ES-I3 (cell line): ENCODE results near the gene MESD.
"Not testable (repeated sequence)": the region's sequence is repeated elsewhere in the genome, so short reads cannot be mapped to it uniquely, and the experiment has no call there.

Experiments used
- H3K36me3 ChIP-seq: 2 replicates; pipeline ENCODE4 v1.6.1; 2013; ENCODE audit warnings: mild to moderate bottlenecking, low read length, control low read depth, moderate library complexity; ENCODE audit not compliant: insufficient read depth
- H3K4me1 ChIP-seq: 2 replicates; pipeline ENCODE4 v1.6.1; 2013; ENCODE audit warnings: mild to moderate bottlenecking, control low read depth, low read length; ENCODE audit not compliant: insufficient read depth
- H3K9ac ChIP-seq: 2 replicates; pipeline ENCODE4 v1.6.1; 2013; ENCODE audit warnings: low read depth, mild to moderate bottlenecking, low read length, moderate library complexity
- H3K9me3 ChIP-seq: 2 replicates; pipeline ENCODE4 v1.6.1; 2013; ENCODE audit warnings: mild to moderate bottlenecking, low read length, moderate library complexity; ENCODE audit not compliant: control insufficient read depth, insufficient read depth

Gene MESD

DNA sequence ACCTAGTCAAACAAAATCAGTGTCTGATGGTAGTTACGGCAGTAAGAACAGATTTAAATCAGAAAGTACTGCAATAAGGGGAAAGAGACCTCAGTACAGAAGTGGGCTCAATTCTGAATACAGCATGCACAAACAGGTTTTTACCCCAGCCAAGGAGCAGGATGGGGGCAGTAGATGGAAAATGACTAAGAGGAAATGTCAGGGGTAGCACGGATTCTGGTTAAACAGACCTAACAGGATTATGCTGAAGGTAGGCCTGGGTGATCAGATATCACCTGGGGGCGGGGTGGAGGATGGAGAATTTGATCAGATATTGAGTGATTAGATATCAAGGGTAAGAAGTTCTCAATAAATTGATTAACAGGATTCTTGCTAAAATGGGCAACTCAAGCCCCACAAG is 19.0 kb downstream of the MESD start:
- H3K4me1 ChIP-seq: peaks cover 29% of the 10 kb centered on the region
- H3K9ac ChIP-seq: no peak overlapping the region
- no peaks in the 10 kb centered on the region for H3K9me3 ChIP-seq
- H3K36me3 ChIP-seq: peaks cover 3% of the 10 kb centered on the region; the same call in 1 of the 2 replicates

DNA sequence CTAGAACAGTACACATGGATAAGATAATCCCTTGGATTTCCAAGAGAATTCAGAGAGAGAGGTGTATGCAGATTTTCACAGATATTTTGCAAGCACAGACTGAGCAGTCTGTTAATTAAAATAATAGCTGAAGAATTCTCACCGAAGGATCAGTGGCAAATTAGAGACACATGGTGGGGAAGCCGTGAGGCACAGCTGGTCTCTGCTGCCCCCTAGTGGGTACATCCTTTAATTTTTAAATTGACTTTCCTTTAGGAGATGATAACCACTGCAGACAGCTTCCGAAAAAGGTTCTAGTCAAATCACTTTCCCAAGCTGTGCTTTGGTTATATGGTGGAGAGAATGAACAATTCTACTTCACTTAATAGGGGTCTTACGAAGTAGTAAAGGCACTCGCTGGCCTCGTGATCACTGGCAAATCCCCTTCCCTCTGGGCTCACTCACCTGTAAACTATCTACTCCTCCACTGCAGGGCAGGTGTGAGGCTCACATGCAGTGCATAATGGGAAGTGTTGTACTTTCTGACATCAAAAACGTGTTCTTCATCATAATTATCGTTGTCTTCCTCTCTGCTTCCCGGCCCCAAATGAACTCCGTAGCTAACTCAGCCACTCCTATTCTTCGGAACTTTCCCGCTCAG is 19.5 kb downstream of the MESD start:
- peaks cover 3% of the 10 kb centered on the region; the same call in 1 of the 2 replicates for H3K36me3 ChIP-seq
- H3K9me3 ChIP-seq: no peaks in the 10 kb centered on the region
- peaks cover 29% of the 10 kb centered on the region for H3K4me1 ChIP-seq
- no peak overlapping the region for H3K9ac ChIP-seq

DNA sequence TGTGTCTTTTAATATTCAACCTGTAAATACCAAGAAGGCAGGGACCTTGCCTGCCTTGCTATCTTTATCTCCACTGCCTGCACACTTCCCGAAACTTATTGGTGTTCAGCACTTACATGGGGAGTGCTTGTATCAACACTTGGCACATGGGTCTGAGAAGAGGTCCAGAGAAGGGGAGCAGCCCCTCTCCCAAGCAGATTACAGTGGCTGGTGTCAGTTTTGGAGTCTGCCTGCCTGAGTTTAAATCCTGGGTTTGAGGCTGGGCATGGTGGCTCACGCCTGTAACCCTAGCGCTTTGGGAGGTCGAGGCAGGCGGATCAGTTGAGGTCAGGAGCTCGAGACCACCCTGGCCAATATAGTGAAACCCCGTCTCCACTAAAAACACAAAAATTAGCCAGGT is 20.3 kb downstream of the MESD start:
- Histone ChIP-seq H3K9ac (no peak overlapping the region), H3K36me3 (peaks cover 3% of the 10 kb centered on the region; the same call in 1 of the 2 replicates), H3K9me3 (no peaks in the 10 kb centered on the region), H3K4me1 (peaks cover 29% of the 10 kb centered on the region)

DNA sequence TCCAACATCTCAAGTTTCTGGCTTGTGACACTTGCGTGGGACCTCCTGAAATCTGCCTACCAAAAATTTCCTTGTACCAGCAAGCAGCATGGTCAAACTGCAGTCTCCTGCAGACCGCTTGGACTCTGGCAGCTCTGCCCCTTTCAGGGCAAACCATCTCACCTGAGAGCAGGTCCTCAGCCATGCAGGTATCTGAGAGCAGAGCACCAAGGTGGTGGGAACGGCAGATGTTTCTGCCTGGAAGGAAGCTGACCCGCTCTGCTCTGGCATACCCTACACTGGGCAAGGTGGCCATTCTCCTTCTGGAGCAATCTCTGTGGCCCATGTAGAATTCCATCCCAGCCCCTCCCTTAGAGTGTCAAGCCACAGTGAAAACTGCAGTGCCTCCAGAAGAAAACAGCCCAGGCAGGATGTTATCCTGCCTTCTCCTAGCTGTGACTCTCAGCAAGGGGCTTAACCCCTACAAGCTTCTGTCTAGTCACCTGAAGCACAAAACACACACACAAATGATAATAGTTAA is 21.6 kb downstream of the MESD start:
- H3K4me1 ChIP-seq: peaks cover 29% of the 10 kb centered on the region
- no peaks in the 10 kb centered on the region for H3K9me3 ChIP-seq
- H3K9ac ChIP-seq: no peak overlapping the region
- peaks cover 3% of the 10 kb centered on the region; the same call in 1 of the 2 replicates for H3K36me3 ChIP-seq

DNA sequence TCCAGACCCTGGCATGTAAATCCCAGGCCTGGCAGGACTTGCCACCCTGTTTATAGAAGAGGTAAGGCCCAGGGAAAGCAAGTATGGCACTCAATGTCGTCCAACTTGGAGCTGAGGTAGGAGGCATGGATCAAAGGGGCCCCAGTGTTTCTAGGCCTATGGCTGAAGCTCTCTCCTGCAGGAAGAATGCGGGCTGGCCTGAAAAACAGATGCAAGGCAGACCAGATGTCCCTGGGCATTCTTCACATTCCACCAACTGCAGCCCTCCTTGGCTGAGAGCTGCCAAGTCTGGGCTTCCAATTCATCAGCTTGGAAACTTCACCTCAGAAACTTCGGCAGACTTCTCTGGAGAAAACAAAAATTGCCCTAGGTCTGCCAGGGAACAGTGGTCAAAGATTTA is 22.2 kb downstream of the MESD start:
- Histone ChIP-seq H3K4me1 (peaks cover 29% of the 10 kb centered on the region), H3K36me3 (peaks cover 3% of the 10 kb centered on the region; the same call in 1 of the 2 replicates), H3K9me3 (no peaks in the 10 kb centered on the region), H3K9ac (no peak overlapping the region)

DNA sequence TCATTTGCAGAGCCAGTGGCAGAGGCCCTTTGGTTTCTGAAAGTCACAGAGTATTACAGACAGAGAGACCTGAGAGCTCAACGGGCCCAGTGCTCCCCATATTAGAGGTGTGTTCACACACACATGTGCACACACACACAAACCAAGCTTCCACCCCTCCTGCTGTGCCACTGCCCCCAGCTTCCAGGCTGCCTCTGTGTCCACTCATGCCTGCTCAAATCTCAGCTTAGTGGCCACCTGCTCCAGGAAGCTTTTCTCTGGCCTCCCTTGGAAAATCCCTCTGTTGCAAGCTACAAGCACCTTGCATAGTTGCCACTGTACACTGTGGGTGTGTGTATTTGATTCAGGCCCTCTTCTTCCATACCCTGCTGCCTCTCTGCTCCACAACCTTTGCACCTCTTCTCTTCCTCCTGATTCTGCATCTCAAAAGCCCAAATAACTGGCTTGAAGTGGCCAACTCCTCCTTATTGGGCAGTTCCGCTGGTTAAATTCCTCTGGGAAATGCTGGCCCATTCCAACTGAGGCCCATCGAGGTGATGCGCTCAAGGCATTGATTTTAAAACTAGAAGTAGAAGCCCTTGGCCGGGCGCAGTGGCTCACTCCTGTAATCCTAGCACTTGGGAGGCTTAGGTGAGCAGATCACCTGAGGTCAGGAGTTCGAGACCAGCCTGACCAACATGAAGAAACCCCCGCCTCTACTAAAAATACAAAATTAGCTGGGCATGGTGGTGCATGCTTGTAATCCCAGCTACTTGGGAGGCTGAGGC is 23.0 kb downstream of the MESD start:
- peaks cover 3% of the 10 kb centered on the region; the same call in 1 of the 2 replicates for H3K36me3 ChIP-seq
- peaks cover 29% of the 10 kb centered on the region for H3K4me1 ChIP-seq
- no peak overlapping the region for H3K9ac ChIP-seq
- no peaks in the 10 kb centered on the region for H3K9me3 ChIP-seq

DNA sequence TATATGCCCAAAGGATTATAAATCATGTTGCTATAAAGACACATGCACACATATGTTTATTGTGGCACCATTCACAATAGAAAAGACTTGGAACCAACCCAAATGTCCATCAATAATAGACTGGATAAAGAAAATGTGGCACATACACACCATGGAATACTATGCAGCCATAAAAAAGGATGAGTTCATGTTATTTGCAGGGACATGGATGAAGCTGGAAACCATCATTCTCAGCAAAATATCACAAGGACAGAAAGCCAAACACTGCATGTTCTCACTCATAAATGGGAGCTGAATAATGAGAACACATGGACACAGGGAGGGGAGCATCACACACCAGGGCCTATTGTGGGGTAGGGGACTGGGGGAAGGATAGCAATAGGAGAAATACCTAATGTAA is 24.2 kb downstream of the MESD start:
- not testable (repeated sequence) for H3K9me3 ChIP-seq, H3K36me3 ChIP-seq, H3K9ac ChIP-seq
- peaks cover 28% of the 10 kb centered on the region for H3K4me1 ChIP-seq

DNA sequence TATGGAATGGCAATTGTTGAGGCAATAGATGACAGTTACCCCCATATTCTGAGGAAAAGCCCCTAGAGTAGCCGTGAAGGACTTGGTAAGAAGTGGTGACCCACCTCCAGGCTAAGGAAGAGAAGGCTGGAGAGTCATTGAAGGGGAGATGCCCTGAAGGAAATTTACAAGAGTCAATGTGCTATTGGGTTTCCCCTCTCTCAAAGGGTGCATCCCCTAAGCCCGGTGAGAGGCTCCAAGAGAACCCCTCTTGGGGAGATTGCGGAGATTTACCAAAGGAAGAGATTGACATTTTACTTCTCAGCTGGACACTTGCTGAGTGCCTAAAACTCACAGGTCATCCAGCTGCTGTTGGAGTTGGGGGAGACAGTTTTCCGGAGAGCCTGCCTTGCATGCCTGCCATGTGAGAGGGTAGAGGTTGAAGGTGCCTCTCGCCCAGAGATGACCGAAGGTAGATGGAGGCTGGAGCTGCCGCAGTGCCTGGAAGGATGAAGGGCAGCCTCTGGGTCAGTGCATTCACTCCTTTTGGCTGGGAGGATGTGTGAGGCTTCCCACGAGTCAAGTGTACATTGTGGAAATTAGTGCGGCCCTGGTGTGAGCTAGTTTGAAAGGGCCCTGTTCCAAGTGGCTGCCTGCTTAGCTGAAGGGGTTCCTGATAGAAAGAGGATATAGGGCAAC is 30.7 kb downstream of the MESD start:
- H3K9me3 ChIP-seq: no peaks in the 10 kb centered on the region
- 0 out of 2 replicates have a peak, but pooled peaks cover 3% of the 10 kb centered on the region for H3K36me3 ChIP-seq
- no peak overlapping the region for H3K9ac ChIP-seq

DNA sequence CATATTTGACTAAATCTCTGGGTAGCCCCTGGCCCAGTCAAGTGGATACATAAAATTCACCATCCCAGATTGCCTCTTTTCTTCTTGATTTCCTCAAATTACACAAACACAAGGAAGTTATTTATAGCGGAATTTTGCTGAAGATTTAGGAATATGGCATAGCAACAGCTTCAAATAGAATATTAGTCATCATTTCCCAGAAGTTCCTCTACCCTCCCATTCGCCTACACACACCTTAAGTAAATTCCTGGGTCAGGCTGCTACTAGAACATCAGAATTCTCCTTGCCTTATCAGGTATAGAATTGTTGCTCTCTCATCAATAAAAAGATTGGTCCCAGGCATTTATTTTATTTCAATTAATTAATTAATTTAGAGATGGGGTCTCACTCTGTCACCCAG is 31.6 kb downstream of the MESD start:
- H3K36me3 ChIP-seq: 0 out of 2 replicates have a peak, but pooled peaks cover 3% of the 10 kb centered on the region
- H3K9me3 ChIP-seq: no peaks in the 10 kb centered on the region
- H3K9ac ChIP-seq: no peak overlapping the region
- H3K4me1 ChIP-seq: peaks cover 32% of the 10 kb centered on the region

More for the DNA sequence above, 30.7 kb downstream of the MESD start:
- H3K4me1 ChIP-seq: peaks cover 24% of the 10 kb centered on the region

DNA sequence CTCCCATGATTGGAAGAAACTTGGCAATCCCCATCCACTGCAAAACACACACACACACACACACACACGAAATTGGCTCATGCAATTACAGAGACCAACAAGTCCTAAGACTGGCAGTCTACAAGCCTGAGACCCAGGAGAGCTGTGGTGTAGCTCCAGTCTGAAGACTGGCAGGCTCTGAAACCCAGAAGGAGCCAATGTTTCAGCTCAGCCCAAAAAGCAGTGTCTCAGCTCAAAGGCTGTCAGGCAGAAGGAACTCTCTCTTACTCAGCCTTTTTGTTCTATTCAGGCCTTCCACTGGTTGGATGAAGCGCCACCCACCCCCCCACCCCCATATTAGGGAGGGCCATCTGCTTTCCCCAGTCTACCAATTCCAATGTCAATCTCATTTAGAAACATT is 32.1 kb downstream of the MESD start:
- 0 out of 2 replicates have a peak, but pooled peaks cover 3% of the 10 kb centered on the region for H3K36me3 ChIP-seq
- no peaks in the 10 kb centered on the region for H3K9me3 ChIP-seq
- H3K9ac ChIP-seq: no peak overlapping the region
- H3K4me1 ChIP-seq: peaks cover 32% of the 10 kb centered on the region

DNA sequence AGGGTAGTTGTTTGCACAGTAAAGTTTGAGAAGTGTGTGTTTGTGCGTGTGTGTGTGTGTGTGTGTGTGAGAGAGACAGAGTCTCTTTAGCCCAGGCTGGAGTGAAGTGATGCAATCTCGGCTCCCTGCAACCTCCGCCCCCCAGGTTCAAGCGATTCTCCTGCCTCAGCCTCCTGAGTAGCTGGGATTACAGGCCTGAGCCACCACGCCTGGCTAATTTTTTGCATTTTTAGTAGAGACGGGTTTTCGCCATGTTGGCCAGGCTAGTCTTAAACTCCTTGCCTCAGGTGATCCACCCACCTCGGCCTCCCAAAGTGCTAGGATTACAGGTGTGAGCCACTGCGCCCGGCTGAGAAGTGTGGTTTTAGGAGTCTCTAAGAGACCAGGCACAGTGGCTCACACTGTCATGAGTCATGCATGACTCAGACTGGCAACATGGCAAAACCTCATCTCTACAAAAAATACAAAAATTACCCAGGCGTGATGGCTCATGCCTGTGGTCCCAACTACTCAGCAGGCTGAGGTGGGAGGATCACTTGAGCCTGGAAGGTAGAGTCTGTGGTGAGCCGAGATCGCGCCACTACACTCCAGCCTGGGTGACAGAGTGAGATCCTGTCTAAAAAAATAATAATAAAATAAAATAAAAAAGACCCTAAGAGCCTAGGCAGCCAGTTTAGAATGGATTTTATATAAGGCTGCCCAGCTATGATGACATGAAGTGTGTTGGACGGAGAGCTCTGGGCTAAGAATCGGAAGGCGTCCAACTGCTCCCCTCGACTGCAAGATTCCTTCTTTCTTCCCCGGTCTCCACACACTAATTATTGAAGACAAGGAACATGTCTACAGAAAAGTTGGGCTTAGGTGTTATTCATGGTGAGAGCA is 33.8 kb downstream of the MESD start:
- H3K36me3 ChIP-seq, H3K9me3 ChIP-seq, H3K9ac ChIP-seq: not testable (repeated sequence)
- H3K4me1 ChIP-seq: peaks cover 32% of the 10 kb centered on the region

DNA sequence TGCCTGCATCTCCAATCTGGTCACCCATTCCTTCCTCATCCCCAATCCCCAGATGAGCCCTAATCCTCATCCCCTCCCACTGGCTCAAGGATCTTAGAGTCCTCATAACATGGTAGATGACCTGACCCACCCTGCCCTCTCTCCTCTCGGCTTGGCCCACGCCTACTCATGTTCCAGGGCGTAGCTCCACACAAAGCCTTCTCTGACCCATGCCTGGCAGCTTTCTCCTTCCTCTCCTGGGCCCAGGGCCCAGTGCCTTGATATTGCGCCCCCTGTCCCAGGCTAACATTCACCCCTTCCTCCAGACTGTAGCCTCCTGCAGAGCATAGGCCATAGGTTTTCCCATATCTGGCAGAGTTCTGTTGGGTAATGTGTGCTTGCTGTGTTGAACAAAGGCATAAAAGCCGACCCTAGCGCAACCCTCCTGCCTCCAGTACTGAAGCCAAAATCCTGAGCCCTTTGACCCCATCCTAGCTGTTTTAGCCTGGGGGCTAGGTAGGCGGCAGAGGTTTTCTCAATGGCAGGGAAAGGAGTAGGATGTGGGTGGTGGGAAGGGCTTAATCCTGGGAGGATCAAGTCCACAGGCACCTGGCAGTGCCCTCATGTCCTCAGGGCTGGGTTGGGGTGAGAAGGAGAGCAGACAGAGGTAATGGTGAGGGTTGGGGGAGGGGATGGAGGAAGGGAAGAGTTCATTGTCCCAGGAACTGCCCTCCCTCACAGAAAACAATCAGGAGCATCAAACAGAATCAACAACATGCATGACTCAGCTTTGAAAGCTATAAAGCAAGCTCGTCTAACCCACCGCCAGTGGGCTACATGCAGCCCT is 35.5 kb downstream of the MESD start:
- Histone ChIP-seq H3K9me3 (no peaks in the 10 kb centered on the region; the same call in 1 of the 2 replicates), H3K4me1 (peaks cover 32% of the 10 kb centered on the region), H3K9ac (no peak overlapping the region), H3K36me3 (0 out of 2 replicates have a peak, but pooled peaks cover 3% of the 10 kb centered on the region)
